ENCODE data around the gene DYSF. TPM values are rescaled to one million over a fixed set of nuclear protein-coding genes. Genes with fewer than 3 reads are reported as not detected.

The DYSF gene
- total RNA-seq, 1 experiment from 2014 or later: 0.89 TPM

- Histone ChIP-seq H3K4me1 (ENCODE audit: control insufficient read depth in 1 of 2, insufficient read depth in 2 of 2, low read length in 2 of 2) (no peaks in the 10 kb centered on the region), H2AFZ (ENCODE audit: low read depth, low read length, poor library complexity, severe bottlenecking) (no peak overlapping the region), H3K27ac (ENCODE audit: low read depth, low read length) (no peak overlapping the region), H3K9me2 (ENCODE audit: insufficient read depth) (no peaks in the 10 kb centered on the region), H3K4me3 (replicated peaks in 1 of 2; ENCODE audit: low read depth in 1 of 2, low read length in 2 of 2) (no peak overlapping the region), H3K79me2 (ENCODE audit: insufficient read depth, low read length) (no peaks in the 10 kb centered on the region), H3K4me2 (ENCODE audit: low read length) (no peak overlapping the region), H4K20me1 (ENCODE audit: insufficient read depth) (no peaks in the 10 kb centered on the region), H3K9me3 (ENCODE audit: control insufficient read depth in 1 of 2, insufficient read depth in 1 of 2, low read depth in 1 of 2, low read length in 2 of 2) (no peaks in the 10 kb centered on the region), H3K27me3 (ENCODE audit: insufficient read depth, low read length) (peaks cover 3% of the 10 kb centered on the region; the same call in 1 of the 2 replicates), H3K9ac (ENCODE audit: low read length) (no peak overlapping the region), H3K36me3 (ENCODE audit: control insufficient read depth in 1 of 2, insufficient read depth in 2 of 2, low read length in 2 of 2) (no peaks in the 10 kb centered on the region)
- ChIA-PET CTCF (no interaction called here), RAD21 (ENCODE audit: low non-redundant PET in 1 of 2, low total read pairs in 2 of 2, uncharacterized antibody in 2 of 2, unreplicated experiment in 2 of 2) (no interaction called here), POLR2A (no interaction called here)
- TF ChIP-seq SRF (IDR thresholded peaks at IDR 0.05; ENCODE audit: low read depth): no peak
- TF ChIP-seq ATF3 (IDR thresholded peaks at IDR 0.05): no peak
- intact Hi-C loops (cut with micrococcal nuclease): no loop called here
- BruUV-seq (replicated peaks): no TSS peak
- ATAC-seq: no peak
- no peak for DNase-seq (ENCODE audit: low read depth, low spot score)
These were observed 31.0 kb downstream of the DYSF start for GRCh38 chr2:71484354-71484753.

GRCh38 chr2:71486881-71487640 lies 33.7 kb downstream of the DYSF start:
- Histone ChIP-seq H3K4me1 (ENCODE audit: control insufficient read depth in 1 of 2, insufficient read depth in 2 of 2, low read length in 2 of 2) (no peaks in the 10 kb centered on the region), H3K4me2 (ENCODE audit: low read length) (no peak overlapping the region), H3K79me2 (ENCODE audit: insufficient read depth, low read length) (no peaks in the 10 kb centered on the region), H2AFZ (ENCODE audit: low read depth, low read length, poor library complexity, severe bottlenecking) (no peak overlapping the region), H3K27me3 (ENCODE audit: insufficient read depth, low read length) (no peaks in the 10 kb centered on the region), H3K9me3 (ENCODE audit: control insufficient read depth in 1 of 2, insufficient read depth in 1 of 2, low read depth in 1 of 2, low read length in 2 of 2) (no peaks in the 10 kb centered on the region), H3K9ac (ENCODE audit: low read length) (no peak overlapping the region), H3K4me3 (replicated peaks in 1 of 2; ENCODE audit: low read depth in 1 of 2, low read length in 2 of 2) (no peak overlapping the region), H4K20me1 (ENCODE audit: insufficient read depth) (no peaks in the 10 kb centered on the region), H3K9me2 (ENCODE audit: insufficient read depth) (no peaks in the 10 kb centered on the region), H3K36me3 (ENCODE audit: control insufficient read depth in 1 of 2, insufficient read depth in 2 of 2, low read length in 2 of 2) (no peaks in the 10 kb centered on the region), H3K27ac (ENCODE audit: low read depth, low read length) (no peak overlapping the region)
- no TSS peak for BruUV-seq (replicated peaks)
- RAD21 ChIA-PET (ENCODE audit: low non-redundant PET in 1 of 2, low total read pairs in 2 of 2, uncharacterized antibody in 2 of 2, unreplicated experiment in 2 of 2): no interaction called here
- POLR2A ChIA-PET: no interaction called here
- CTCF ChIA-PET: interaction anchor here (1.0 kb wide), 1 partner anchor 26 kb away, joined by 3 read pairs; no protein-coding TSS in a partner anchor
- intact Hi-C loops (cut with micrococcal nuclease): no loop called here
- ATAC-seq (no peak), DNase-seq (ENCODE audit: low read depth, low spot score) (no peak)
- TF ChIP-seq EZH2phosphoT487 (IDR thresholded peaks at IDR 0.05; ENCODE audit: borderline replicate concordance): no peak
- TF ChIP-seq EZH2 (IDR thresholded peaks at IDR 0.05): no peak
- no peak for TF ChIP-seq ELF1 (IDR thresholded peaks at IDR 0.05; ENCODE audit: borderline replicate concordance, low read depth)
- TF ChIP-seq SP1 (IDR thresholded peaks at IDR 0.05; ENCODE audit: low read depth): no peak
- TF ChIP-seq RAD21 (IDR thresholded peaks at IDR 0.05; ENCODE audit: low read depth): no peak
- TF ChIP-seq FOSL1 (IDR thresholded peaks at IDR 0.05; ENCODE audit: low read depth): no peak
- no peak for TF ChIP-seq EGR1 (IDR thresholded peaks at IDR 0.05; ENCODE audit: low read depth)
- no peak for TF ChIP-seq MAX (IDR thresholded peaks at IDR 0.05)
- TF ChIP-seq ZFX (IDR thresholded peaks at IDR 0.05): no peak
- no peak for TF ChIP-seq SIN3A (IDR thresholded peaks at IDR 0.05; ENCODE audit: low read depth)
- TF ChIP-seq TCF7L2 (IDR thresholded peaks at IDR 0.05; ENCODE audit: borderline replicate concordance, extremely low read depth, insufficient read depth, insufficient read length): no peak
- no peak for TF ChIP-seq YY1 (IDR thresholded peaks at IDR 0.05; ENCODE audit: extremely low read depth, insufficient replicate concordance, low read depth, low read length)
- no peak for TF ChIP-seq ZNF274 (IDR thresholded peaks at IDR 0.05; ENCODE audit: low read depth, low read length)
- TF ChIP-seq CTCF (IDR thresholded peaks at IDR 0.05 in 2 of 3, conservative IDR thresholded peaks at IDR 0.05 in 1 of 3; ENCODE audit: borderline replicate concordance in 1 of 3, insufficient read depth in 1 of 3, low read depth in 2 of 3, low read length in 2 of 3): no peak
- TF ChIP-seq, protein P1, sequence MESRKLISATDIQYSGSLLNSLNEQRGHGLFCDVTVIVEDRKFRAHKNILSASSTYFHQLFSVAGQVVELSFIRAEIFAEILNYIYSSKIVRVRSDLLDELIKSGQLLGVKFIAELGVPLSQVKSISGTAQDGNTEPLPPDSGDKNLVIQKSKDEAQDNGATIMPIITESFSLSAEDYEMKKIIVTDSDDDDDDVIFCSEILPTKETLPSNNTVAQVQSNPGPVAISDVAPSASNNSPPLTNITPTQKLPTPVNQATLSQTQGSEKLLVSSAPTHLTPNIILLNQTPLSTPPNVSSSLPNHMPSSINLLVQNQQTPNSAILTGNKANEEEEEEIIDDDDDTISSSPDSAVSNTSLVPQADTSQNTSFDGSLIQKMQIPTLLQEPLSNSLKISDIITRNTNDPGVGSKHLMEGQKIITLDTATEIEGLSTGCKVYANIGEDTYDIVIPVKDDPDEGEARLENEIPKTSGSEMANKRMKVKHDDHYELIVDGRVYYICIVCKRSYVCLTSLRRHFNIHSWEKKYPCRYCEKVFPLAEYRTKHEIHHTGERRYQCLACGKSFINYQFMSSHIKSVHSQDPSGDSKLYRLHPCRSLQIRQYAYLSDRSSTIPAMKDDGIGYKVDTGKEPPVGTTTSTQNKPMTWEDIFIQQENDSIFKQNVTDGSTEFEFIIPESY (IDR thresholded peaks at IDR 0.05; ENCODE audit: extremely low read depth, insufficient replicate concordance, low read length): no peak
